NAMALWA (cell line): ENCODE measurements around the gene RHOBTB1.
A peak's percentile ranks its signal among the peaks of the same experiment; 100 is the strongest.

Experiments
- DNase-seq: peaks from one replicate; pipeline ENCODE4 v3.0.0-alpha.2; 2015; ENCODE audit warnings: low spot score

The RHOBTB1 gene

GRCh38 chr10:60942134-60942787 is 1.7 kb downstream of the RHOBTB1 start:
- peak; percentile 8 for DNase-seq

GRCh38 chr10:60940446-60940845 is 3.5 kb downstream of the RHOBTB1 start:
- no peak for DNase-seq

GRCh38 chr10:60937784-60938654 is 6.0 kb downstream of the RHOBTB1 start:
- DNase-seq, result no peak

- DNase-seq, result no peak
These were observed 7.0 kb downstream of the RHOBTB1 start for GRCh38 chr10:60937022-60937421.

GRCh38 chr10:60934215-60935175 is 9.5 kb downstream of the RHOBTB1 start:
- no peak for DNase-seq

GRCh38 chr10:60932756-60933155 is 11.2 kb downstream of the RHOBTB1 start:
- DNase-seq, result no peak

GRCh38 chr10:60930237-60930636 is 13.7 kb downstream of the RHOBTB1 start:
- DNase-seq, result no peak

GRCh38 chr10:60921633-60922032 is 22.4 kb downstream of the RHOBTB1 start:
- DNase-seq, result peak; percentile 32

GRCh38 chr10:60920479-60920878 is 23.5 kb downstream of the RHOBTB1 start:
- no peak for DNase-seq

GRCh38 chr10:60919551-60919950 is 24.4 kb downstream of the RHOBTB1 start:
- DNase-seq, result no peak

- no peak for DNase-seq
These were observed 26.4 kb downstream of the RHOBTB1 start for GRCh38 chr10:60917331-60918280.

GRCh38 chr10:60916025-60916424 is 28.0 kb downstream of the RHOBTB1 start:
- peak; percentile 9 for DNase-seq

GRCh38 chr10:60914690-60915141 is 29.3 kb downstream of the RHOBTB1 start:
- DNase-seq, result no peak

GRCh38 chr10:60913657-60914056 is 30.3 kb downstream of the RHOBTB1 start:
- DNase-seq, result no peak

GRCh38 chr10:60913071-60913470 is 30.9 kb downstream of the RHOBTB1 start:
- no peak for DNase-seq

- no peak for DNase-seq
These were observed 32.3 kb downstream of the RHOBTB1 start for GRCh38 chr10:60911715-60912114.

GRCh38 chr10:60911216-60911615 is 32.8 kb downstream of the RHOBTB1 start:
- DNase-seq, result no peak

- DNase-seq, result peak; percentile 10
These were observed 33.4 kb downstream of the RHOBTB1 start for GRCh38 chr10:60910543-60910942.

- DNase-seq, result no peak
These were observed 35.1 kb downstream of the RHOBTB1 start for GRCh38 chr10:60908896-60909295.

GRCh38 chr10:60908031-60908430 is 36.0 kb downstream of the RHOBTB1 start:
- DNase-seq, result no peak

- DNase-seq, result no peak
These were observed 36.7 kb downstream of the RHOBTB1 start for GRCh38 chr10:60907236-60907635.
